Activated T-helper 1 cell treated with anti-CD3 and anti-CD28 coated beads, Interleukin-2, amount 50 U/mL, for 16 hours (primary cell): Measurements from ENCODE around the gene FOXP3.
"Not testable (repeated sequence)": the region's sequence is repeated elsewhere in the genome, so short reads cannot be mapped to it uniquely, and the experiment has no call there.

Experiments
- DNase-seq, 2 donors: peaks; one replicate each; pipeline ENCODE4 v3.0.0-alpha.2; 2020; ENCODE audit warnings: low read depth in 1 of 2, low spot score in 1 of 2

The FOXP3 gene

GRCh38 chrX:49264460-49264859 is at the start of gene FOXP3:
Gene FOXP3 (minus strand): TSS chrX:49264710. CDS start chrX:49258505, 6,205 bp downstream.
- no peak for DNase-seq

- no peak for DNase-seq
Measured at GRCh38 chrX:49312176-49312575, 47.7 kb upstream of the FOXP3 start.

- no peak for DNase-seq
Measured at GRCh38 chrX:49310371-49310770, 45.9 kb upstream of the FOXP3 start.

GRCh38 chrX:49309401-49309981 is 45.0 kb upstream of the FOXP3 start:
- DNase-seq, result no peak

GRCh38 chrX:49308604-49309269 is 44.2 kb upstream of the FOXP3 start:
- DNase-seq, result no peak

GRCh38 chrX:49307775-49308174 is 43.3 kb upstream of the FOXP3 start:
- not testable (repeated sequence) for DNase-seq

- no peak for DNase-seq
Measured at GRCh38 chrX:49303346-49303745, 38.8 kb upstream of the FOXP3 start, which contains the start of gene GAGE10. Gene GAGE10 (plus strand): TSS chrX:49303646. CDS start chrX:49304860, 1,214 bp downstream.

- DNase-seq, result no peak
Measured at GRCh38 chrX:49300703-49301102, 36.2 kb upstream of the FOXP3 start.

- not testable (repeated sequence) for DNase-seq
Measured at GRCh38 chrX:49299293-49299692, 34.8 kb upstream of the FOXP3 start.

GRCh38 chrX:49292400-49293362 is 28.2 kb upstream of the FOXP3 start:
- no peak for DNase-seq

- peak; percentile 27 to 44 for DNase-seq
Measured at GRCh38 chrX:49291615-49292337, 27.3 kb upstream of the FOXP3 start.

GRCh38 chrX:49290215-49290614 is 25.7 kb upstream of the FOXP3 start:
- no peak for DNase-seq

- no peak for DNase-seq
Measured at GRCh38 chrX:49287665-49288064, 23.2 kb upstream of the FOXP3 start.

GRCh38 chrX:49286581-49286980 is 22.1 kb upstream of the FOXP3 start:
- DNase-seq, result no peak

GRCh38 chrX:49286136-49286535 is 21.6 kb upstream of the FOXP3 start:
- no peak for DNase-seq

GRCh38 chrX:49284212-49284611 is 19.7 kb upstream of the FOXP3 start:
- DNase-seq, result no peak

GRCh38 chrX:49282647-49283011 is 18.1 kb upstream of the FOXP3 start:
- no peak for DNase-seq

GRCh38 chrX:49278081-49278480 is 13.6 kb upstream of the FOXP3 start:
- DNase-seq, result no peak

GRCh38 chrX:49277535-49277830 is 13.0 kb upstream of the FOXP3 start:
- DNase-seq, result no peak

- DNase-seq, result no peak
Measured at GRCh38 chrX:49276671-49277534, 12.4 kb upstream of the FOXP3 start.
